ENCODE measurements around the gene PLCXD3. TPM values are rescaled to one million over a fixed set of nuclear protein-coding genes. Genes with fewer than 3 reads are reported as not detected.

The PLCXD3 gene
- total RNA-seq, 1 experiment from 2014 or later: 0.11 TPM

DNA sequence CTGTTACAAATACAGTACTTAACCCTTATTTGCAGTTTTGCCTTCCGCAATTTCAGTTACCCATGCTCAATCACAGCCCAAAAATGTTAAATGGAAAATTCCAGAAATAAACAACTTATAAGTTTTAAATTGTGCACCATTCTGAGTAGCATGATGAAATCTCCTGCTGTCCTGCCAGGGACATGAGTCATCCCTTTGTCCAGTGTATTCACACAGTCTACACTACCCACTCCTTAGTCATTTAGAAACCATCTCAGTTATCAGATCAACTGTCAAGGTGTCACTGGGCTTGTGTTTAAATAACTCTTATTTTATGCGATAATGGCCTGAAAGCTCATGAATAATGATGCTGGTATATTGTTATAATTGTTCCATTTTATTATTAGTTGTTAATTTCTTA is 95.8 kb downstream of the PLCXD3 start:
- H3K27ac ChIP-seq: peak overlapping the region; percentile 70
- DNase-seq: peak; percentile 66 to 89
- CTCF ChIA-PET: no interaction called here

GRCh38 chr5:41413074-41413473 is 97.3 kb downstream of the PLCXD3 start:
- TF ChIP-seq, protein P1, sequence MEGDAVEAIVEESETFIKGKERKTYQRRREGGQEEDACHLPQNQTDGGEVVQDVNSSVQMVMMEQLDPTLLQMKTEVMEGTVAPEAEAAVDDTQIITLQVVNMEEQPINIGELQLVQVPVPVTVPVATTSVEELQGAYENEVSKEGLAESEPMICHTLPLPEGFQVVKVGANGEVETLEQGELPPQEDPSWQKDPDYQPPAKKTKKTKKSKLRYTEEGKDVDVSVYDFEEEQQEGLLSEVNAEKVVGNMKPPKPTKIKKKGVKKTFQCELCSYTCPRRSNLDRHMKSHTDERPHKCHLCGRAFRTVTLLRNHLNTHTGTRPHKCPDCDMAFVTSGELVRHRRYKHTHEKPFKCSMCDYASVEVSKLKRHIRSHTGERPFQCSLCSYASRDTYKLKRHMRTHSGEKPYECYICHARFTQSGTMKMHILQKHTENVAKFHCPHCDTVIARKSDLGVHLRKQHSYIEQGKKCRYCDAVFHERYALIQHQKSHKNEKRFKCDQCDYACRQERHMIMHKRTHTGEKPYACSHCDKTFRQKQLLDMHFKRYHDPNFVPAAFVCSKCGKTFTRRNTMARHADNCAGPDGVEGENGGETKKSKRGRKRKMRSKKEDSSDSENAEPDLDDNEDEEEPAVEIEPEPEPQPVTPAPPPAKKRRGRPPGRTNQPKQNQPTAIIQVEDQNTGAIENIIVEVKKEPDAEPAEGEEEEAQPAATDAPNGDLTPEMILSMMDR (conservative IDR thresholded peaks at IDR 0.05): no peak
- TF ChIP-seq EZH2 (IDR thresholded peaks at IDR 0.05; ENCODE audit: low read depth): no peak
- H4K20me1 ChIP-seq (ENCODE audit: insufficient read depth): no peaks in the 10 kb centered on the region
- H3K27ac ChIP-seq: no peak overlapping the region
- POLR2A ChIA-PET (ENCODE audit: unreplicated experiment): no interaction called here
- BruUV-seq (replicated peaks): no TSS peak
- DNase-seq: no peak
- no peaks in the 10 kb centered on the region; the same call in 1 of the 2 replicates for H3K36me3 ChIP-seq (ENCODE audit: low read depth)
- peaks cover 25% of the 10 kb centered on the region for H3K4me1 ChIP-seq (replicated peaks; ENCODE audit: insufficient read depth)
- no peak overlapping the region for H3K4me2 ChIP-seq
- H3K79me2 ChIP-seq (ENCODE audit: low read depth): no peaks in the 10 kb centered on the region
- no peaks in the 10 kb centered on the region for H3F3A ChIP-seq (ENCODE audit: insufficient read depth, low read depth)
- no peaks in the 10 kb centered on the region for H3K9me2 ChIP-seq (ENCODE audit: insufficient read depth)
- H3K4me3 ChIP-seq: no peak overlapping the region
- intact Hi-C loops (cut with micrococcal nuclease; ENCODE audit: unreplicated experiment): no loop called here
- no peak overlapping the region for H2AFZ ChIP-seq
- CTCF ChIA-PET: no interaction called here
- H3K27me3 ChIP-seq (ENCODE audit: insufficient read depth, low read depth): no peaks in the 10 kb centered on the region
- H3K9me3 ChIP-seq (ENCODE audit: insufficient read depth, low read depth): 0 out of 2 replicates have a peak, but pooled peaks cover 7% of the 10 kb centered on the region

More for the DNA sequence above, 95.8 kb downstream of the PLCXD3 start:
- Histone ChIP-seq H3K9me3 (ENCODE audit: insufficient read depth, low read depth) (0 out of 2 replicates have a peak, but pooled peaks cover 7% of the 10 kb centered on the region), H3F3A (ENCODE audit: insufficient read depth, low read depth) (no peaks in the 10 kb centered on the region), H2AFZ (no peak overlapping the region), H3K79me2 (ENCODE audit: low read depth) (no peaks in the 10 kb centered on the region), H3K4me2 (peak overlapping the region; percentile 5), H3K4me3 (no peak overlapping the region), H4K20me1 (ENCODE audit: insufficient read depth) (no peaks in the 10 kb centered on the region), H3K9me2 (ENCODE audit: insufficient read depth) (no peaks in the 10 kb centered on the region), H3K27me3 (ENCODE audit: insufficient read depth, low read depth) (no peaks in the 10 kb centered on the region), H3K36me3 (ENCODE audit: low read depth) (no peaks in the 10 kb centered on the region; the same call in 1 of the 2 replicates), H3K4me1 (replicated peaks; ENCODE audit: insufficient read depth) (peaks cover 25% of the 10 kb centered on the region)
- TF ChIP-seq, protein P1 (conservative IDR thresholded peaks at IDR 0.05): no peak
- no peak for TF ChIP-seq EZH2 (IDR thresholded peaks at IDR 0.05; ENCODE audit: low read depth)
- BruUV-seq (replicated peaks): no TSS peak
- POLR2A ChIA-PET (ENCODE audit: unreplicated experiment): interaction anchor here (0.7 kb wide), 1 partner anchor 513 kb away, joined by 3 read pairs; no protein-coding TSS in a partner anchor
- intact Hi-C loops (cut with micrococcal nuclease; ENCODE audit: unreplicated experiment): loop anchor here (1.0 kb wide), 1 partner anchor 113 kb away; no protein-coding TSS in a partner anchor

DNA sequence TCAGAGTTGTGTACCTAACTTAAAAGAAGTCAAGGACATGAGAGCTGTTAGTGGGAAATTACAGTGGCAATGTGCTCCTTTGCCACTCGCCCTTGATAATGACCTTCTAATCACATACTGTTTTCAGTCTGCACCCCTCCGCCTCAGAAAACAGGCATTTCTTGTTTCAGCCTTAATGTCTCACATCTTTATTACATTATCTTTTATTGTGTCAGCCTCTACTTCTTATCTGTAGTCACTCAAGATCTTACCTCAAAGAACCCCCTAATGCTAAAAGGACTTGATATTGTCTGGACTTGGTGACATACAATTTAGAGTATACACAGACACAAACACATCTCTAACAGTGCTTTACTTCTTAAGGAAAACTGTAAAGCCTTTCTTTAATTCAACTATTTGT is 97.9 kb downstream of the PLCXD3 start:
- no peak for DNase-seq
- TF ChIP-seq EZH2 (IDR thresholded peaks at IDR 0.05; ENCODE audit: low read depth): no peak
- H4K20me1 ChIP-seq (ENCODE audit: insufficient read depth): no peaks in the 10 kb centered on the region
- ChIA-PET POLR2A (ENCODE audit: unreplicated experiment) (no interaction called here), CTCF (no interaction called here)
- no peak overlapping the region for H3K4me2 ChIP-seq
- no peaks in the 10 kb centered on the region for H3K9me2 ChIP-seq (ENCODE audit: insufficient read depth)
- no peaks in the 10 kb centered on the region for H3K79me2 ChIP-seq (ENCODE audit: low read depth)
- H3K9me3 ChIP-seq (ENCODE audit: insufficient read depth, low read depth): 0 out of 2 replicates have a peak, but pooled peaks cover 7% of the 10 kb centered on the region
- H3K27me3 ChIP-seq (ENCODE audit: insufficient read depth, low read depth): no peaks in the 10 kb centered on the region
- no peak overlapping the region for H3K27ac ChIP-seq
- intact Hi-C loops (cut with micrococcal nuclease; ENCODE audit: unreplicated experiment): no loop called here
- no peak overlapping the region for H3K4me3 ChIP-seq
- H3F3A ChIP-seq (ENCODE audit: insufficient read depth, low read depth): no peaks in the 10 kb centered on the region
- peaks cover 25% of the 10 kb centered on the region for H3K4me1 ChIP-seq (replicated peaks; ENCODE audit: insufficient read depth)
- no TSS peak for BruUV-seq (replicated peaks)
- H2AFZ ChIP-seq: no peak overlapping the region
- H3K36me3 ChIP-seq (ENCODE audit: low read depth): no peaks in the 10 kb centered on the region; the same call in 1 of the 2 replicates

- Histone ChIP-seq H3K27me3 (ENCODE audit: insufficient read depth, low read depth) (no peaks in the 10 kb centered on the region), H3K4me3 (no peak overlapping the region), H3K9me2 (ENCODE audit: insufficient read depth) (no peaks in the 10 kb centered on the region), H3K4me2 (no peak overlapping the region), H3K9me3 (ENCODE audit: insufficient read depth, low read depth) (0 out of 2 replicates have a peak, but pooled peaks cover 7% of the 10 kb centered on the region), H3K79me2 (ENCODE audit: low read depth) (no peaks in the 10 kb centered on the region), H3K4me1 (replicated peaks; ENCODE audit: insufficient read depth) (peaks cover 17% of the 10 kb centered on the region), H3F3A (ENCODE audit: insufficient read depth, low read depth) (no peaks in the 10 kb centered on the region), H3K36me3 (ENCODE audit: low read depth) (no peaks in the 10 kb centered on the region; the same call in 1 of the 2 replicates), H3K27ac (no peak overlapping the region), H2AFZ (0 out of 2 replicates have a peak overlapping the region, but pooled peaks have one; percentile 3), H4K20me1 (ENCODE audit: insufficient read depth) (no peaks in the 10 kb centered on the region)
- CTCF ChIA-PET: no interaction called here
- BruUV-seq (replicated peaks): no TSS peak
- TF ChIP-seq EZH2 (IDR thresholded peaks at IDR 0.05; ENCODE audit: low read depth): no peak
- TF ChIP-seq, protein P1 (conservative IDR thresholded peaks at IDR 0.05): no peak
- POLR2A ChIA-PET (ENCODE audit: unreplicated experiment): no interaction called here
- intact Hi-C loops (cut with micrococcal nuclease; ENCODE audit: unreplicated experiment): no loop called here
- no peak for DNase-seq
These were observed 99.7 kb downstream of the PLCXD3 start for GRCh38 chr5:41410737-41411136.

Data from PC-9 (cell line).